Liver (tissue), 9 donors: ENCODE data around the gene NSDHL. TPM values are rescaled to one million over a fixed set of nuclear protein-coding genes. Genes with fewer than 3 reads are reported as not detected.

ENCODE experiments used
- DNase-seq: peaks from one replicate; pipeline ENCODE4 v3.0.0-alpha.2; 2017; ENCODE audit warnings: low spot score
- H3K27ac ChIP-seq, 2 donors: one replicate each; pipeline ENCODE4 v1.7.0; 2013; ENCODE audit warnings: inconsistent platforms in 2 of 2, low read length in 2 of 2, control low read depth in 1 of 2, low read depth in 1 of 2, mild to moderate bottlenecking in 1 of 2
- H3K27me3 ChIP-seq, 4 donors: one replicate each; pipeline versions ENCODE4 v1.6.1 to v1.7.0; 2013; ENCODE audit warnings: low read length in 3 of 4, inconsistent platforms in 1 of 4, mild to moderate bottlenecking in 1 of 4, moderate library complexity in 1 of 4; ENCODE audit not compliant: control insufficient read depth in 4 of 4, insufficient read depth in 4 of 4
- H3K36me3 ChIP-seq, 4 donors: one replicate each; pipeline versions ENCODE4 v1.6.1 to v1.7.0; 2013; ENCODE audit warnings: low read length in 3 of 4, mild to moderate bottlenecking in 3 of 4, low read depth in 1 of 4, moderate library complexity in 1 of 4; ENCODE audit not compliant: control insufficient read depth in 4 of 4, insufficient read depth in 3 of 4
- H3K4me1 ChIP-seq, 4 donors: one replicate each; pipeline versions ENCODE4 v1.6.1 to v1.7.0; 2013; ENCODE audit warnings: low read length in 3 of 4, mild to moderate bottlenecking in 3 of 4, moderate library complexity in 1 of 4; ENCODE audit not compliant: control insufficient read depth in 4 of 4, insufficient read depth in 4 of 4
- H3K4me3 ChIP-seq, 3 donors: one replicate each; pipeline versions ENCODE4 v1.6.1 to v1.7.0; 2013; ENCODE audit warnings: low read length in 3 of 3, control low read depth in 1 of 3, low read depth in 1 of 3, mild to moderate bottlenecking in 1 of 3
- H3K9ac ChIP-seq, 2 donors: one replicate each; pipeline ENCODE4 v1.7.0; 2013; ENCODE audit warnings: low read length in 2 of 2, mild to moderate bottlenecking in 2 of 2, moderate library complexity in 2 of 2, control low read depth in 1 of 2, low read depth in 1 of 2
- H3K9me3 ChIP-seq, 4 donors: one replicate each; pipeline versions ENCODE4 v1.6.1 to v1.7.0; 2013; ENCODE audit warnings: low read length in 3 of 4; ENCODE audit not compliant: control insufficient read depth in 4 of 4
- ATF3 ChIP-seq: IDR thresholded peaks from 2 replicates; pipeline ENCODE4 v1.6.1; 2016; ENCODE audit warnings: antibody characterized with exemption
- CTCF ChIP-seq: fragments of 150-350 bp; IDR thresholded peaks from 2 replicates; pipeline ENCODE4 v1.5.1; 2017; ENCODE audit warnings: improper control_type of control experiment, low read depth, low read length; ENCODE audit not compliant: missing input control
- EGR1 ChIP-seq, 2 donors: IDR thresholded peaks; 2 replicates each; pipeline ENCODE4 v1.6.1; 2016 to 2018; ENCODE audit warnings: antibody characterized with exemption in 2 of 2, low read depth in 2 of 2
- FOXA1 ChIP-seq: IDR thresholded peaks from 2 replicates; pipeline ENCODE4 v1.6.1; 2016; ENCODE audit warnings: antibody characterized with exemption
- HNF4A ChIP-seq, 2 donors: conservative IDR thresholded peaks; 2 replicates each; pipeline ENCODE4 v1.6.1; 2016; ENCODE audit warnings: antibody characterized with exemption in 2 of 2, mild to moderate bottlenecking in 2 of 2
- HNF4G ChIP-seq: IDR thresholded peaks from 2 replicates; pipeline ENCODE4 v1.6.1; 2016; ENCODE audit warnings: antibody characterized with exemption
- JUND ChIP-seq, 2 donors: IDR thresholded peaks; 2 replicates each; pipeline ENCODE4 v1.6.1; 2016; ENCODE audit warnings: antibody characterized with exemption in 2 of 2
- MAX ChIP-seq: IDR thresholded peaks from 2 replicates; pipeline ENCODE4 v1.6.1; 2016; ENCODE audit warnings: antibody characterized with exemption
- NR2F2 ChIP-seq: IDR thresholded peaks from 2 replicates; pipeline ENCODE4 v1.6.1; 2016; ENCODE audit warnings: antibody characterized with exemption
- RAD21 ChIP-seq, 2 donors: IDR thresholded peaks; 2 replicates each; pipeline ENCODE4 v1.6.1; 2016; ENCODE audit warnings: antibody characterized with exemption in 2 of 2, mild to moderate bottlenecking in 2 of 2
- RXRA ChIP-seq, 2 donors: IDR thresholded peaks; 2 replicates each; pipeline ENCODE4 v1.6.1; 2017 to 2018; ENCODE audit warnings: antibody characterized with exemption in 2 of 2, mild to moderate bottlenecking in 1 of 2
- YY1 ChIP-seq: IDR thresholded peaks from 2 replicates; pipeline ENCODE4 v1.6.1; 2016; ENCODE audit warnings: antibody characterized with exemption, mild to moderate bottlenecking
- WGBS: extraction: QIAGEN DNeasy Blood & Tissue Kit; methylation state at CpG from one replicate; pipeline ENCODE4 v1.1.7; 2013; 5-methylcytosine and 5-hydroxymethylcytosine counted together
- polyA plus RNA-seq, 2 donors: library from polyadenylated mRNA; stranded (reverse) in 1 of 2; unstranded in 1 of 2; fragments of 200-250 nt in 1 of 2; fragments of >200 nt in 1 of 2; fragmentation: Nextera tagmentation in 1 of 2; extraction: Ambion mirVana in 1 of 2; gene quantifications; one replicate each; pipeline versions ENCODE4 v1.2.1 to v1.2.3, GENCODE V29; 2013 to 2015
- total RNA-seq, 2 donors: library from RNA; depleted of rRNA; stranded (reverse); fragments of >200 nt; gene quantifications; one replicate each; pipeline ENCODE4 v1.2.3, GENCODE V29; 2014
- donor health status: healthy.
- donor health status: healthy.
- donor health status: healthy.
- donor health status: healthy.
- donor health status: healthy.

Gene NSDHL
- total and polyA plus RNA-seq, 4 donors: 23.8 to 63.6 (median 38.6) TPM

- H3K4me3 ChIP-seq: no peak overlapping the region
- no peak for TF ChIP-seq YY1
- no peak for TF ChIP-seq EGR1 (IDR thresholded peaks at IDR 0.05; ENCODE audit: low read depth in 2 of 2)
- TF ChIP-seq FOXA1: no peak
- TF ChIP-seq ATF3: no peak
- TF ChIP-seq NR2F2: no peak
- peaks cover 0 to 12% (median 2%) of the 10 kb centered on the region in 4 donors for H3K4me1 ChIP-seq
- no peak overlapping the region for H3K9ac ChIP-seq
- 88% methylated on average over 7 of the region's 7 CpGs for WGBS
- H3K27me3 ChIP-seq: no peaks in the 10 kb centered on the region
- no peak for DNase-seq
- H3K36me3 ChIP-seq: no peaks in the 10 kb centered on the region
- H3K9me3 ChIP-seq: no peaks in the 10 kb centered on the region
- H3K27ac ChIP-seq: no peak overlapping the region
These were observed 11.1 kb upstream of the NSDHL start for GRCh38 chrX:152819732-152820131.

- DNase-seq: peak; percentile 39
- 37% methylated on average over 3 of the region's 3 CpGs for WGBS
- no peaks in the 10 kb centered on the region for H3K36me3 ChIP-seq
- no peaks in the 10 kb centered on the region for H3K9me3 ChIP-seq
- H3K27ac ChIP-seq: no peak overlapping the region
- H3K9ac ChIP-seq: no peak overlapping the region
- peaks cover 0 to 12% (median 2%) of the 10 kb centered on the region in 4 donors for H3K4me1 ChIP-seq
- TF ChIP-seq RAD21 (IDR thresholded peaks at IDR 0.05) (peak; percentile 68 to 81), YY1 (no peak), HNF4A (conservative IDR thresholded peaks at IDR 0.05) (no peak), JUND (IDR thresholded peaks at IDR 0.05) (no peak), RXRA (IDR thresholded peaks at IDR 0.05) (no peak), CTCF (peak; percentile 57)
- no peaks in the 10 kb centered on the region for H3K27me3 ChIP-seq
- no peak overlapping the region for H3K4me3 ChIP-seq
These were observed 9.6 kb upstream of the NSDHL start for GRCh38 chrX:152821145-152821765.

GRCh38 chrX:152822383-152823086 is 8.3 kb upstream of the NSDHL start:
- H3K4me3 ChIP-seq: no peak overlapping the region
- H3K27ac ChIP-seq: no peak overlapping the region
- no peaks in the 10 kb centered on the region for H3K27me3 ChIP-seq
- H3K9ac ChIP-seq: no peak overlapping the region
- H3K36me3 ChIP-seq: peaks cover 0 to 2% (median 0%) of the 10 kb centered on the region in 4 donors
- no peak for DNase-seq
- WGBS: 77% methylated on average over 6 of the region's 6 CpGs
- peaks cover 0 to 10% (median 2%) of the 10 kb centered on the region in 4 donors for H3K4me1 ChIP-seq
- TF ChIP-seq CTCF: no peak
- TF ChIP-seq YY1: no peak
- TF ChIP-seq ATF3: no peak
- no peak for TF ChIP-seq HNF4G
- no peak for TF ChIP-seq RAD21 (IDR thresholded peaks at IDR 0.05)
- TF ChIP-seq MAX: no peak
- TF ChIP-seq EGR1 (IDR thresholded peaks at IDR 0.05; ENCODE audit: low read depth in 2 of 2): no peak
- TF ChIP-seq NR2F2: no peak
- no peaks in the 10 kb centered on the region for H3K9me3 ChIP-seq
